RWPE1 (cell line): ENCODE measurements around the gene TRUB1.

Source experiments
- CTCF ChIA-PET: fragments of 350-600 bp; sonication (Branson Sonifier 250); formaldehyde crosslinking; extraction: SDS; loops from one replicate; lab custom pipeline; 2021; lab: Yijun Ruan, JAX
- POLR2A ChIA-PET: fragments of 400-600 bp; formaldehyde crosslinking; extraction: SDS; loops from one replicate; lab custom pipeline; 2020; ENCODE audit warnings: antibody characterized with exemption; ENCODE audit not compliant: low non-redundant PET; lab: Yijun Ruan, JAX
- DNase-seq: peaks from one replicate; pipeline ENCODE4 v3.0.0; 2012; ENCODE audit warnings: low spot score
- H3K27ac ChIP-seq: fragments of 450-650 bp; 2 replicates; pipeline ENCODE4 v1.5.1; 2017
- TF ChIP-seq, protein P1 (sequence below): fragments of 450-650 bp; conservative IDR thresholded peaks from 2 replicates; pipeline ENCODE4 v1.5.1; 2017; ENCODE audit warnings: low read depth, mild to moderate bottlenecking

TRUB1 gene

DNA sequence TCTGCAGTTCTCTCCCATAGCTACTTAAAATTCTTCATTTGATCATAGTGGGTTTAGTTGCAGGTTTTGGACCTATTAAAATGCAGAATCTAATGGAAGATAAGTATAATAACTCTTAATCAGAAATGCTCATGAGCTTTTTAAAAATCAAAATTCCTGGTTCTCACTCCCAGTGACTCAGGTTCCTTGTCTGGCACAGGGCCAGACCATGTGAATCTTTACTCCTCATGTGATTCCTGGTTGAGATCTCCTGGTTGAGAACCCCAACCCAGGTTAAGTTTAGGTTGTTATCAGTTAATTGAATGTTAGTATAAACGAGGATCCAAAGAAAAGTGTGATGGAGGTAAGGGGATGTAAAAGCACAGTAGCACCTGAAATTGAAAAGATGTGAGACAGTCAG, 17.5 kb upstream of the TRUB1 start:
- CTCF ChIA-PET: interaction anchor here (0.6 kb wide), 1 partner anchor 1423 kb away, joined by 5 read pairs; no protein-coding TSS in a partner anchor
- peak; percentile 28 for DNase-seq
- POLR2A ChIA-PET: no interaction called here
- H3K27ac ChIP-seq: no peak overlapping the region
- TF ChIP-seq, protein P1, sequence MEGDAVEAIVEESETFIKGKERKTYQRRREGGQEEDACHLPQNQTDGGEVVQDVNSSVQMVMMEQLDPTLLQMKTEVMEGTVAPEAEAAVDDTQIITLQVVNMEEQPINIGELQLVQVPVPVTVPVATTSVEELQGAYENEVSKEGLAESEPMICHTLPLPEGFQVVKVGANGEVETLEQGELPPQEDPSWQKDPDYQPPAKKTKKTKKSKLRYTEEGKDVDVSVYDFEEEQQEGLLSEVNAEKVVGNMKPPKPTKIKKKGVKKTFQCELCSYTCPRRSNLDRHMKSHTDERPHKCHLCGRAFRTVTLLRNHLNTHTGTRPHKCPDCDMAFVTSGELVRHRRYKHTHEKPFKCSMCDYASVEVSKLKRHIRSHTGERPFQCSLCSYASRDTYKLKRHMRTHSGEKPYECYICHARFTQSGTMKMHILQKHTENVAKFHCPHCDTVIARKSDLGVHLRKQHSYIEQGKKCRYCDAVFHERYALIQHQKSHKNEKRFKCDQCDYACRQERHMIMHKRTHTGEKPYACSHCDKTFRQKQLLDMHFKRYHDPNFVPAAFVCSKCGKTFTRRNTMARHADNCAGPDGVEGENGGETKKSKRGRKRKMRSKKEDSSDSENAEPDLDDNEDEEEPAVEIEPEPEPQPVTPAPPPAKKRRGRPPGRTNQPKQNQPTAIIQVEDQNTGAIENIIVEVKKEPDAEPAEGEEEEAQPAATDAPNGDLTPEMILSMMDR: no peak

- CTCF ChIA-PET: interaction anchor here (0.7 kb wide), 1 partner anchor 27 kb away, joined by 3 read pairs; no protein-coding TSS in a partner anchor
- H3K27ac ChIP-seq: no peak overlapping the region
- TF ChIP-seq, protein P1: no peak
- POLR2A ChIA-PET: no interaction called here
- DNase-seq: no peak
Measured at GRCh38 chr10:114922003-114922402, 16.0 kb upstream of the TRUB1 start.

DNA sequence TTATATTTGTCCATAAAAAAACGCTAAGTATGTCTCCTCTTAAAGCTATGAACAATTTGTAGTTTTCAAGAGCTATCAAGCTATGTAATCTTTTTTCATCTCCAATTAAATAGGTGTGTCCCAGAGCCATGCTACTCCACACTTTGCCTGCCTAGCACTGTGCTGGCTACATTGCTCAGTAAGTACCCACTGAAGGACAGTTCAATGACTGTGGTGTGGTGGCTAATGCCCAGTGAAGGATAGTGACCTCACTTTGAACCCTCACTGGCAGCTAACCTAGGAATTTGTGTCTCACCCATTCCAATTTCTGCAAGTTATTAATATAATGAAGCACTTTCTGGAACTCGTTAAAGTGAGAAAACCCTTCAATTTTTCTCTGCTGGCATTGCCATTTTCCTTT, 14.4 kb upstream of the TRUB1 start:
- H3K27ac ChIP-seq: no peak overlapping the region
- no peak for DNase-seq
- TF ChIP-seq, protein P1: no peak
- ChIA-PET CTCF (interaction anchor here (0.8 kb wide), 1 partner anchor 47 kb away, joined by 3 read pairs; no protein-coding TSS in a partner anchor), POLR2A (interaction anchor here (0.7 kb wide), 1 partner anchor 1226 kb away, joined by 5 read pairs; no protein-coding TSS in a partner anchor)

DNA sequence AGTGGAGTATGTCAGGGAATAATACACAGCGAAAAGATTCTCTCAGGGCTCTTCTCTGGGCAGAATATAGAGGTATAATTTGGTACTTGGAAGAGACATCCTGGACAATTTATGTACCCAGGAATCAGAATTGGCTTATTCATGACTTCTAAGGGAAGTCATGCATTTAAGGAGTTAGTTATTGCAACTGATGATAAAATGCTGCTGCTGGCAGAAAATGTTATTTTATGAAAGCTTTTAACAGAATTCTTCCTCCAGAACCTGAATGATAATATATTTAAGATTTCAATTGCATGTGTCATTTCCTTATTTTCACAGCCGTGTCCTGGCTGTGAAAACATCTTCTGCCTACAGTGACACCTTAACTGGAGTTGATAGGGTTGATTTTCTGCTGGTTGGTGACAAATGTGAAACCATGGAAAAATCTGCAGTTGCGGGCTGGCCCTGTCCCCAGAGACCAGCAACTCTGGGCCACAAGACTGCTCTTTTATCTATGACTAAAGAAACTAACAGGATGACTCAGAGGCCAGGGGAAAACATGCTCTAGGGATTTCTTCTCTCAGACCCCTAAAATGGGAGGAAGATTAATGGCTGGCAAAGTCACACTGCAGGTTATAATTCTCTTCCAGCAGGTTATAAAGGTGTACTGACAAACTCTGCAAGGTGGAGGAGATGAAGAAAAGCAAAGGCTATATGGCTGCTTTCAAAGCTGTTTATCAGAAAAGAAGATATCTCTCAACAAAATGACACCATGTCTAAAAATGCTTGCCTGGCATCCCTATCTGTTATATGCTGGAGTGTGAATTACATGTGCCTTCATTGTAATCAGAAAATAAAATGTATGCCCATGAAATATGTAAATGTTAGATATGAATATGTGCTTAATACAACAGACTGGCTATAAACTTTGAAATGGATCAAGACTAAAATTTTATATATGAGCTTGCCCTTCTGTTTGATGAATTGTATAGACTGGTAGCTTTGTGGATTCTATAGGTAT, 12.1 kb upstream of the TRUB1 start:
- POLR2A ChIA-PET: no interaction called here
- peak; percentile 13 for DNase-seq
- H3K27ac ChIP-seq: no peak overlapping the region
- CTCF ChIA-PET: no interaction called here
- TF ChIP-seq, protein P1: no peak

DNA sequence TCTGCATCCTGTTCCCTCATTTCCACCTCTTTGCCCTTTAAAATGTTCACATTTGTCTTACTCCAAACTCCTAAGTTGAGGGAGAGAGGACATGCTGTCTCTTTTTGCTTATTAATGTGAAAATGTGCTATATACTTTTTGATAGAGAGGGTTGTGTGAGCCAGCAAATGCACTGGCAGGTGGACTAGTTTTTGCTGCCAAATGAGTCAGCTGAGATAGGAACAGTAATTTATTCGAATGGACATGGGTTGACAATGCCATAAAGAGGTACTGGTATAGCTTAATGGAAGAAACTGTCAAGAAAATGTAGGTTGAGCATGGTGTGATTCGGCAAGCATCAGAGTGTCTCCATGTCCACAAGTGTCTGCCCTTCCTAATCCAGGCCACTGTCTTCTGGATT, 9.2 kb upstream of the TRUB1 start:
- no peak overlapping the region for H3K27ac ChIP-seq
- TF ChIP-seq, protein P1: no peak
- POLR2A ChIA-PET: no interaction called here
- DNase-seq: no peak
- CTCF ChIA-PET: interaction anchor here (0.6 kb wide), 1 partner anchor 317 kb away, joined by 3 read pairs; no protein-coding TSS in a partner anchor

DNA sequence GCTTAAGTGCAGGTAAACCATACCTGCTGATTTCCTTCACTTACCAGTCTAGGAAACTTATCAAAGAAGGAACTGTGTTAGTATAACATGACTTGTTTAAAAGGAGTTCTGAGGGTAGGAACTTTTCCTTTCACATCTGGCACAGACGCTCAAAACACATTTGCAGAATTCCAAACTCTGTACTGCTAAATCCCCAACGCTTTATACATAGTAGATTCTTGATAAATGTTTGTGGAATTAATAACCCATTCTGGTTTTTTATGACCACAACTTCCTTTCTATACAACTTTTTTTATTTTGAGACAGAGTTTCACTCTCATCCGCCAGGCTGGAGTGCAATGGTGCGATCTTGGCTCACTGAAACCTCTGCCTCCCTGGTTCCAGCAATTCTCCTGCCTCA, 7.7 kb upstream of the TRUB1 start:
- CTCF ChIA-PET: no interaction called here
- TF ChIP-seq, protein P1: no peak
- POLR2A ChIA-PET: no interaction called here
- no peak for DNase-seq
- no peak overlapping the region for H3K27ac ChIP-seq
